HepG2 (cell line): ENCODE data around the gene SEMA7A. TPM values are rescaled to one million over a fixed set of nuclear protein-coding genes. Genes with fewer than 3 reads are reported as not detected.

Experiments used
- ELF1 ChIP-seq: sonication (generic); formaldehyde crosslinking; IDR thresholded peaks from 2 replicates; pipeline ENCODE4 v1.4.0; 2020; ENCODE audit warnings: missing genetic modification reagents
- MEF2D ChIP-seq: sonication (generic); formaldehyde crosslinking; IDR thresholded peaks from 2 replicates; pipeline ENCODE4 v1.5.1; 2020; ENCODE audit warnings: mild to moderate bottlenecking, missing genetic modification reagents
- MXD4 ChIP-seq: IDR thresholded peaks from 2 replicates; pipeline ENCODE4 v1.6.1; 2016; ENCODE audit warnings: mild to moderate bottlenecking, missing biosample characterization, missing genetic modification reagents
- TBX3 ChIP-seq: fragments of 450-650 bp; IDR thresholded peaks from 2 replicates; pipeline ENCODE4 v1.6.1; 2017; ENCODE audit warnings: antibody characterized with exemption, mild to moderate bottlenecking, inconsistent platforms, borderline replicate concordance
- ZFP36L2 ChIP-seq: sonication (generic); formaldehyde crosslinking; IDR thresholded peaks from 2 replicates; pipeline ENCODE4 v1.4.0; 2020; ENCODE audit warnings: missing genetic modification reagents
- ZNF572 ChIP-seq: sonication (generic); formaldehyde crosslinking; IDR thresholded peaks from 2 replicates; pipeline ENCODE4 v1.5.1; 2020; ENCODE audit warnings: mild to moderate bottlenecking, missing genetic modification reagents
- ZNF776 ChIP-seq: sonication (generic); formaldehyde crosslinking; IDR thresholded peaks from 2 replicates; pipeline ENCODE4 v1.4.0; 2020; ENCODE audit warnings: mild to moderate bottlenecking, missing genetic modification reagents
- ZSCAN22 ChIP-seq: sonication (generic); formaldehyde crosslinking; IDR thresholded peaks from 2 replicates; pipeline ENCODE4 v1.4.0; 2020; ENCODE audit warnings: mild to moderate bottlenecking, missing genetic modification reagents
- polyA plus RNA-seq, 8 experiments: library from polyadenylated mRNA; depleted of rRNA in 3 of 8; stranded (reverse) in 7 of 8; unstranded in 1 of 8; fragments of >200 nt; fragmentation: Illumina TruSeq in 4 of 8; extraction: Trizol in 4 of 8; gene quantifications; 2 replicates each; pipeline versions ENCODE4 v1.2.1 to v1.2.3, GENCODE V29; 2011 to 2016; ENCODE audit warnings: low read depth in 4 of 8, missing spikeins in 1 of 8, mixed read lengths in 1 of 8; ENCODE audit not compliant: insufficient read depth in 1 of 8
- total RNA-seq, 5 experiments: library from RNA; depleted of rRNA; stranded (reverse); fragments of >200 nt; fragmentation: Illumina TruSeq; extraction: Trizol; gene quantifications; 2 replicates each; pipeline ENCODE4 v1.2.3, GENCODE V29; 2016; ENCODE audit warnings: low read depth in 1 of 5
- TF ChIP-seq, protein P1 (sequence below): IDR thresholded peaks from 2 replicates; pipeline ENCODE4 v1.6.1; 2012; ENCODE audit warnings: low read length, improper control_type of control experiment
- TF ChIP-seq, protein P2 (sequence below): sonication (generic); formaldehyde crosslinking; IDR thresholded peaks from 2 replicates; pipeline ENCODE4 v1.5.0; 2020; ENCODE audit warnings: missing genetic modification reagents, mild to moderate bottlenecking, borderline replicate concordance
- TF ChIP-seq, protein P3 (sequence below): sonication (generic); formaldehyde crosslinking; IDR thresholded peaks from 2 replicates; pipeline ENCODE4 v1.4.0; 2020; ENCODE audit warnings: low read depth, missing genetic modification reagents
- TF ChIP-seq, protein P4 (sequence below): sonication (generic); formaldehyde crosslinking; IDR thresholded peaks from 2 replicates; pipeline ENCODE4 v1.4.0; 2020; ENCODE audit warnings: missing genetic modification reagents
- TF ChIP-seq, protein P5 (sequence below): sonication (generic); formaldehyde crosslinking; IDR thresholded peaks from 2 replicates; pipeline ENCODE4; 2020; ENCODE audit warnings: missing genetic modification reagents, mild to moderate bottlenecking, borderline replicate concordance

SEMA7A gene
- total and polyA plus RNA-seq, 2 of the 13 experiments (the other 11 are each of a cell fraction or from before 2014, with no cell fraction given), result 9.0 to 15.8 TPM

DNA sequence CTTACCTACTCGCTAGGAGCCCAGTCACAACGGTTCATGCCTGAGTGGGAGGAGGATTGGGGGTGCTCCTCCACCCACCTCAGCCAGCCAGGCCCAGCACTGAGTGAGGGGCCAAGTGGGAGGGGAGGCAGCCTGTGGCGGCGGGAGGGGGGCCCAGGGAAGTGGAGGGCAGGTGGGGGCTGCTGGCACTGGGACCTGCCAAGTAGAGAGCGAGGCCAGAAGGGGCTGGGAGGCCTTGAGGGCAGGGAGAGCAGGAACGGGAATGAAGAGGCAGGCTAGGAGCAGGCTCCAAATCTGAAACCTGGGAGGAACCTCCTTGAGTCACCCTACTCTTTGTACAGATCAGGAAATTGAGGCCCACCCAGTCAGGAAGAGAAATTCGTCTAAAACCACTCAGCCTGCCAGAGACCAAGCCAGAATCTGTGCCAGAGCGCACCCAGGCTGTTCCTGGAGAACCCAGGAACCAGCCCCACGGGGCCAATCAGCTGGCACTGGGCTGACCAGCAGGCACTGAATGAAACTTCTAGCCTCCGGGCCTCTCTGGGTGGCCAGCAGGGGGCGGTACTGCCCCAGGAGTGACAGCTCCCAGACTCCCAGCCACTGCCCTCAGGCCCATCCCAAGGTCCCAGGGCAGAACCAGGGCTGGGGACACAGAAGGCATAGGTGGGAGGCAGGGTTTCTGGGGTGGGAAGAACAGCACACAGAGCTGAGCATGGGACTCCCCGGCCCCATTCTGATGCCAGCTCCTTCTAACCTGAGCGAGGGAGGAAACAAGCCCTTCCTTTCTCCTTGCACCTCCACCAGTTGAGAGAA, 51.5 kb downstream of the SEMA7A start (continued):
- TF ChIP-seq, protein P1, sequence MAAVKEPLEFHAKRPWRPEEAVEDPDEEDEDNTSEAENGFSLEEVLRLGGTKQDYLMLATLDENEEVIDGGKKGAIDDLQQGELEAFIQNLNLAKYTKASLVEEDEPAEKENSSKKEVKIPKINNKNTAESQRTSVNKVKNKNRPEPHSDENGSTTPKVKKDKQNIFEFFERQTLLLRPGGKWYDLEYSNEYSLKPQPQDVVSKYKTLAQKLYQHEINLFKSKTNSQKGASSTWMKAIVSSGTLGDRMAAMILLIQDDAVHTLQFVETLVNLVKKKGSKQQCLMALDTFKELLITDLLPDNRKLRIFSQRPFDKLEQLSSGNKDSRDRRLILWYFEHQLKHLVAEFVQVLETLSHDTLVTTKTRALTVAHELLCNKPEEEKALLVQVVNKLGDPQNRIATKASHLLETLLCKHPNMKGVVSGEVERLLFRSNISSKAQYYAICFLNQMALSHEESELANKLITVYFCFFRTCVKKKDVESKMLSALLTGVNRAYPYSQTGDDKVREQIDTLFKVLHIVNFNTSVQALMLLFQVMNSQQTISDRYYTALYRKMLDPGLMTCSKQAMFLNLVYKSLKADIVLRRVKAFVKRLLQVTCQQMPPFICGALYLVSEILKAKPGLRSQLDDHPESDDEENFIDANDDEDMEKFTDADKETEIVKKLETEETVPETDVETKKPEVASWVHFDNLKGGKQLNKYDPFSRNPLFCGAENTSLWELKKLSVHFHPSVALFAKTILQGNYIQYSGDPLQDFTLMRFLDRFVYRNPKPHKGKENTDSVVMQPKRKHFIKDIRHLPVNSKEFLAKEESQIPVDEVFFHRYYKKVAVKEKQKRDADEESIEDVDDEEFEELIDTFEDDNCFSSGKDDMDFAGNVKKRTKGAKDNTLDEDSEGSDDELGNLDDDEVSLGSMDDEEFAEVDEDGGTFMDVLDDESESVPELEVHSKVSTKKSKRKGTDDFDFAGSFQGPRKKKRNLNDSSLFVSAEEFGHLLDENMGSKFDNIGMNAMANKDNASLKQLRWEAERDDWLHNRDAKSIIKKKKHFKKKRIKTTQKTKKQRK, result no peak
- TF ChIP-seq, protein P2, sequence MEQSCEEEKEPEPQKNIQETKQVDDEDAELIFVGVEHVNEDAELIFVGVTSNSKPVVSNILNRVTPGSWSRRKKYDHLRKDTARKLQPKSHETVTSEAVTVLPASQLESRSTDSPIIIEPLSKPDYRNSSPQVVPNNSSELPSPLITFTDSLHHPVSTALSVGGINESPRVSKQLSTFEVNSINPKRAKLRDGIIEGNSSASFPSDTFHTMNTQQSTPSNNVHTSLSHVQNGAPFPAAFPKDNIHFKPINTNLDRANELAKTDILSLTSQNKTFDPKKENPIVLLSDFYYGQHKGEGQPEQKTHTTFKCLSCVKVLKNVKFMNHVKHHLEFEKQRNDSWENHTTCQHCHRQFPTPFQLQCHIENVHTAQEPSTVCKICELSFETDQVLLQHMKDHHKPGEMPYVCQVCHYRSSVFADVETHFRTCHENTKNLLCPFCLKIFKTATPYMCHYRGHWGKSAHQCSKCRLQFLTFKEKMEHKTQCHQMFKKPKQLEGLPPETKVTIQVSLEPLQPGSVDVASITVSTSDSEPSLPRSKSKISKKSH (CRISPR knock-in tag), result 0 out of 2 replicates have a peak, but pooled peaks have one; percentile 44
- TF ChIP-seq ZFP36L2 (CRISPR knock-in tag) (no peak), ZSCAN22 (no peak), MEF2D (no peak), MXD4 (CRISPR knock-in tag) (0 out of 2 replicates have a peak, but pooled peaks have one; percentile 28), ELF1 (CRISPR knock-in tag) (no peak; the same call in 1 of the 2 replicates), TBX3 (no peak), ZNF776 (CRISPR knock-in tag) (no peak), ZNF572 (no peak)
- TF ChIP-seq, protein P3, sequence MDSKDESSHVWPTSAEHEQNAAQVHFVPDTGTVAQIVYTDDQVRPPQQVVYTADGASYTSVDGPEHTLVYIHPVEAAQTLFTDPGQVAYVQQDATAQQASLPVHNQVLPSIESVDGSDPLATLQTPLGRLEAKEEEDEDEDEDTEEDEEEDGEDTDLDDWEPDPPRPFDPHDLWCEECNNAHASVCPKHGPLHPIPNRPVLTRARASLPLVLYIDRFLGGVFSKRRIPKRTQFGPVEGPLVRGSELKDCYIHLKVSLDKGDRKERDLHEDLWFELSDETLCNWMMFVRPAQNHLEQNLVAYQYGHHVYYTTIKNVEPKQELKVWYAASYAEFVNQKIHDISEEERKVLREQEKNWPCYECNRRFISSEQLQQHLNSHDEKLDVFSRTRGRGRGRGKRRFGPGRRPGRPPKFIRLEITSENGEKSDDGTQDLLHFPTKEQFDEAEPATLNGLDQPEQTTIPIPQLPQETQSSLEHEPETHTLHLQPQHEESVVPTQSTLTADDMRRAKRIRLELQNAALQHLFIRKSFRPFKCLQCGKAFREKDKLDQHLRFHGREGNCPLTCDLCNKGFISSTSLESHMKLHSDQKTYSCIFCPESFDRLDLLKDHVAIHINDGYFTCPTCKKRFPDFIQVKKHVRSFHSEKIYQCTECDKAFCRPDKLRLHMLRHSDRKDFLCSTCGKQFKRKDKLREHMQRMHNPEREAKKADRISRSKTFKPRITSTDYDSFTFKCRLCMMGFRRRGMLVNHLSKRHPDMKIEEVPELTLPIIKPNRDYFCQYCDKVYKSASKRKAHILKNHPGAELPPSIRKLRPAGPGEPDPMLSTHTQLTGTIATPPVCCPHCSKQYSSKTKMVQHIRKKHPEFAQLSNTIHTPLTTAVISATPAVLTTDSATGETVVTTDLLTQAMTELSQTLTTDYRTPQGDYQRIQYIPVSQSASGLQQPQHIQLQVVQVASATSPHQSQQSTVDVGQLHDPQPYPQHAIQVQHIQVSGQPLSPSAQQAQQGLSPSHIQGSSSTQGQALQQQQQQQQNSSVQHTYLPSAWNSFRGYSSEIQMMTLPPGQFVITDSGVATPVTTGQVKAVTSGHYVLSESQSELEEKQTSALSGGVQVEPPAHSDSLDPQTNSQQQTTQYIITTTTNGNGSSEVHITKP (CRISPR knock-in tag), result no peak
- TF ChIP-seq, protein P4, sequence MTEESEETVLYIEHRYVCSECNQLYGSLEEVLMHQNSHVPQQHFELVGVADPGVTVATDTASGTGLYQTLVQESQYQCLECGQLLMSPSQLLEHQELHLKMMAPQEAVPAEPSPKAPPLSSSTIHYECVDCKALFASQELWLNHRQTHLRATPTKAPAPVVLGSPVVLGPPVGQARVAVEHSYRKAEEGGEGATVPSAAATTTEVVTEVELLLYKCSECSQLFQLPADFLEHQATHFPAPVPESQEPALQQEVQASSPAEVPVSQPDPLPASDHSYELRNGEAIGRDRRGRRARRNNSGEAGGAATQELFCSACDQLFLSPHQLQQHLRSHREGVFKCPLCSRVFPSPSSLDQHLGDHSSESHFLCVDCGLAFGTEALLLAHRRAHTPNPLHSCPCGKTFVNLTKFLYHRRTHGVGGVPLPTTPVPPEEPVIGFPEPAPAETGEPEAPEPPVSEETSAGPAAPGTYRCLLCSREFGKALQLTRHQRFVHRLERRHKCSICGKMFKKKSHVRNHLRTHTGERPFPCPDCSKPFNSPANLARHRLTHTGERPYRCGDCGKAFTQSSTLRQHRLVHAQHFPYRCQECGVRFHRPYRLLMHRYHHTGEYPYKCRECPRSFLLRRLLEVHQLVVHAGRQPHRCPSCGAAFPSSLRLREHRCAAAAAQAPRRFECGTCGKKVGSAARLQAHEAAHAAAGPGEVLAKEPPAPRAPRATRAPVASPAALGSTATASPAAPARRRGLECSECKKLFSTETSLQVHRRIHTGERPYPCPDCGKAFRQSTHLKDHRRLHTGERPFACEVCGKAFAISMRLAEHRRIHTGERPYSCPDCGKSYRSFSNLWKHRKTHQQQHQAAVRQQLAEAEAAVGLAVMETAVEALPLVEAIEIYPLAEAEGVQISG (CRISPR knock-in tag), result no peak; the same call in 1 of the 2 replicates
- TF ChIP-seq, protein P5, sequence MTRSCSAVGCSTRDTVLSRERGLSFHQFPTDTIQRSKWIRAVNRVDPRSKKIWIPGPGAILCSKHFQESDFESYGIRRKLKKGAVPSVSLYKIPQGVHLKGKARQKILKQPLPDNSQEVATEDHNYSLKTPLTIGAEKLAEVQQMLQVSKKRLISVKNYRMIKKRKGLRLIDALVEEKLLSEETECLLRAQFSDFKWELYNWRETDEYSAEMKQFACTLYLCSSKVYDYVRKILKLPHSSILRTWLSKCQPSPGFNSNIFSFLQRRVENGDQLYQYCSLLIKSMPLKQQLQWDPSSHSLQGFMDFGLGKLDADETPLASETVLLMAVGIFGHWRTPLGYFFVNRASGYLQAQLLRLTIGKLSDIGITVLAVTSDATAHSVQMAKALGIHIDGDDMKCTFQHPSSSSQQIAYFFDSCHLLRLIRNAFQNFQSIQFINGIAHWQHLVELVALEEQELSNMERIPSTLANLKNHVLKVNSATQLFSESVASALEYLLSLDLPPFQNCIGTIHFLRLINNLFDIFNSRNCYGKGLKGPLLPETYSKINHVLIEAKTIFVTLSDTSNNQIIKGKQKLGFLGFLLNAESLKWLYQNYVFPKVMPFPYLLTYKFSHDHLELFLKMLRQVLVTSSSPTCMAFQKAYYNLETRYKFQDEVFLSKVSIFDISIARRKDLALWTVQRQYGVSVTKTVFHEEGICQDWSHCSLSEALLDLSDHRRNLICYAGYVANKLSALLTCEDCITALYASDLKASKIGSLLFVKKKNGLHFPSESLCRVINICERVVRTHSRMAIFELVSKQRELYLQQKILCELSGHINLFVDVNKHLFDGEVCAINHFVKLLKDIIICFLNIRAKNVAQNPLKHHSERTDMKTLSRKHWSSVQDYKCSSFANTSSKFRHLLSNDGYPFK (CRISPR knock-in tag), result peak; percentile 22; the same call in 1 of the 2 replicates
